Mucosa of descending colon (tissue), 3 donors: Measurements from ENCODE around the gene THAP3. TPM values are rescaled to one million over a fixed set of nuclear protein-coding genes. Genes with fewer than 3 reads are reported as not detected.

Experiments
- ATAC-seq: fragments of 200-7000 bp; cut with Tn5 transposase; one replicate; pipeline ENCODE4 v1.9.1; 2020; ENCODE audit warnings: mild to moderate bottlenecking, moderate library complexity
- DNase-seq, 3 donors: peaks; one replicate each; pipeline ENCODE4 v3.0.0-alpha.2; 2020
- H3K36me3 ChIP-seq: fragments of 200-600 bp; one replicate; pipeline ENCODE4 v1.8.0; 2021; ENCODE audit warnings: low read depth, mild to moderate bottlenecking
- H3K4me1 ChIP-seq: fragments of 200-600 bp; one replicate; pipeline ENCODE4 v1.8.0; 2021; ENCODE audit warnings: low read depth, mild to moderate bottlenecking
- H3K4me3 ChIP-seq: fragments of 200-600 bp; one replicate; pipeline ENCODE4 v1.8.0; 2021; ENCODE audit warnings: mild to moderate bottlenecking
- H3K9me3 ChIP-seq: fragments of 200-600 bp; one replicate; pipeline ENCODE4 v1.8.0; 2021; ENCODE audit warnings: mild to moderate bottlenecking
- intact Hi-C, 2 donors: fragments of 100-400 bp; cut with DNase I in 1 of 2; cut with micrococcal nuclease in 1 of 2; formaldehyde crosslinking; loops; one replicate each; pipeline versions ENCODE4 v1.11.0 to v1.11.1; 2022; cut with DNase I, micrococcal nuclease
- total RNA-seq, 3 donors: library from RNA; stranded (reverse); fragmentation: NEBNext Ultra II Directional in 2 of 3; extraction: Animal tissue kit (Norgen Biotek cat#: 25700) in 2 of 3; gene quantifications; one replicate each; pipeline versions ENCODE4 v1.2.1 to v1.2.4, GENCODE V29; 2021 to 2023
- TF ChIP-seq, protein P1 (sequence below): fragments of 200-600 bp; IDR thresholded peaks from one replicate; pipeline ENCODE4 v1.8.0; 2022; ENCODE audit warnings: antibody characterized with exemption, mild to moderate bottlenecking
- donor health status: DM: no; HTN: no; CAD: no; lungs with moderate emphysema.
- donor health status: DM: no; HTN: no; CAD: no.
- donor health status: DM: no; HTN: yes; CAD: no.

The THAP3 gene
- total RNA-seq, 3 donors from 2014 or later = 8.5 to 19.4 (median 13.7) TPM

DNA sequence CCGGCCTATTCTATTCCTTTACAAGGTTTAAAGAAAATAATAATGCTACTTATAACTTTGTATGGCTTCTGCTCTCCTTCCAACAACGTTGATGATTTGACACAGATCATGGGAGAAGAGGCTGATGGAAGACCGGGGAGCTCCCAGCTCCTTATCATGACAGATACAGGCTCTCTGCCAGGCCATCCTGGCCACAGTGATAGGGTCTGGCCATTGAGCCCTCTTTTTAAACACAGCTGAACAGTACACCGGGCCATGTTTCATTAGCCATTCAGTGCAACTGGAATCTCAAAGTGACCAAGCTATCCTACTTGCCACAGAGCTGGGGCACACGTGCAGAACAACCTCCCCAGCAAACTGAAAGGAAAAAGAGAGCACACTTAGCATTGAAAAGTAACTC lies 42.0 kb downstream of the THAP3 start:
- H3K36me3 ChIP-seq = peaks cover 5% of the 10 kb centered on the region
- intact Hi-C loops = no loop called here
- no peaks in the 10 kb centered on the region for H3K9me3 ChIP-seq
- ATAC-seq = no peak
- H3K4me3 ChIP-seq = no peak overlapping the region
- no peak for DNase-seq
- H3K4me1 ChIP-seq = no peaks in the 10 kb centered on the region
- TF ChIP-seq, protein P1, sequence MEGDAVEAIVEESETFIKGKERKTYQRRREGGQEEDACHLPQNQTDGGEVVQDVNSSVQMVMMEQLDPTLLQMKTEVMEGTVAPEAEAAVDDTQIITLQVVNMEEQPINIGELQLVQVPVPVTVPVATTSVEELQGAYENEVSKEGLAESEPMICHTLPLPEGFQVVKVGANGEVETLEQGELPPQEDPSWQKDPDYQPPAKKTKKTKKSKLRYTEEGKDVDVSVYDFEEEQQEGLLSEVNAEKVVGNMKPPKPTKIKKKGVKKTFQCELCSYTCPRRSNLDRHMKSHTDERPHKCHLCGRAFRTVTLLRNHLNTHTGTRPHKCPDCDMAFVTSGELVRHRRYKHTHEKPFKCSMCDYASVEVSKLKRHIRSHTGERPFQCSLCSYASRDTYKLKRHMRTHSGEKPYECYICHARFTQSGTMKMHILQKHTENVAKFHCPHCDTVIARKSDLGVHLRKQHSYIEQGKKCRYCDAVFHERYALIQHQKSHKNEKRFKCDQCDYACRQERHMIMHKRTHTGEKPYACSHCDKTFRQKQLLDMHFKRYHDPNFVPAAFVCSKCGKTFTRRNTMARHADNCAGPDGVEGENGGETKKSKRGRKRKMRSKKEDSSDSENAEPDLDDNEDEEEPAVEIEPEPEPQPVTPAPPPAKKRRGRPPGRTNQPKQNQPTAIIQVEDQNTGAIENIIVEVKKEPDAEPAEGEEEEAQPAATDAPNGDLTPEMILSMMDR = no peak

DNA sequence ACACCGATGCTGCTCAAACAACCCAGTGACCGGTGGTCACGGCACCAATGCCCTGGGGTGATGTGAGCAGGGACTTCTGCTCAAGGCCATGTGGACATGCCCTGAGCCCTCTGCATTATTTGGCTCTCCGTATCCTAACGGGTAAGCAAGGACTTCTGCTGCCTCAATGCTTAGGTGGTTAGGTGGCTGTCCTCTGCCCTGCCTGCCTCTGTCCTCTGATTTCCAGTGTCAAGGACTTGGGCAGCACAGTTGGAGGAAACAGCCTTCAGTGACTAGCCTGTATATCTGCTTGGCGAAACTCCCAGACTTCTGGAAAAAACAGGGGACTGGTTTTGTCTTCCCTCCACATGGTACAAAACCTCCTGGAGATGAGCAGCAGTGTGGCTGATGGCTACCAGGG lies 42.5 kb downstream of the THAP3 start:
- intact Hi-C loops = no loop called here
- TF ChIP-seq, protein P1 = no peak
- no peak for DNase-seq
- Histone ChIP-seq H3K9me3 (no peaks in the 10 kb centered on the region), H3K36me3 (peaks cover 5% of the 10 kb centered on the region), H3K4me1 (no peaks in the 10 kb centered on the region), H3K4me3 (no peak overlapping the region)
- no peak for ATAC-seq

DNA sequence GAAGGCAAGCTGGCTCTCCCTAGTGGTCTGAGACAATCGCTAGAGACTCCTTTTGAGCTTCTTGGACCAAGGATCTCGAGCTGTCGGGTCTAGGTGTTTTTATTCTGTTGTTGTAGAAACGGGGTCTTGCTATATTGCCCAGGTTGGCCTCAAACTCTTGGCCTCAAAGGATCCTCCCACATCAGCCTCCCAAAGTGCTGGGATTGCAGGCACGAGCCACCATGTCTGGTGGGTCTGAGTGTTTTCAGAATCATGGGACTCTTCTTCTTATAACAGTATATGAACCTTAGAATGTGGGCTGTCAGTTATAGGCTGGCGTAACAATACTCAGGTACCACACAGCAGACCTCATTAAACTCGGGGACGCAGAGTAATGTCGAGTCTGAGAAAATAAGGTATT lies 43.8 kb downstream of the THAP3 start:
- Histone ChIP-seq H3K4me3 (no peak overlapping the region), H3K36me3 (peaks cover 5% of the 10 kb centered on the region), H3K4me1 (no peaks in the 10 kb centered on the region), H3K9me3 (no peaks in the 10 kb centered on the region)
- intact Hi-C loops = no loop called here
- ATAC-seq (no peak), DNase-seq (no peak)
- TF ChIP-seq, protein P1 = no peak

DNA sequence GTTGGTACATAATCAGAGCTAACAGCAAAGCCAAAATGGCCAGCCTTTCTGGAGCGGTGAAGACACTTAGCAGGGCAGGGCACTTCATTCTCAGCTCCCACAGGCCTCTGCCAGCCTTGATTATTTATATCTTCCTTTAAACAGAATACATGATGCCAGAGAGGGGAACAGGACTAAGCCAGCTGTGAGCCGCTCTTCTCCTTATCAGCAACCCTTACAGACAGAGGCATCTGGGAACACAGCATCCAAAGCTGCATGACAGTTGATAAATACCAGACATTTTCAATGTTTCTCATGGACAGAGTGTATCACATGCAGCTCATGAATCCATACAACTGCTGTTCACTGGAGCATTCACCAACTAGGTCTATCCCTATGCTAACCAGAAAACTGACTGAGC lies 47.9 kb downstream of the THAP3 start:
- TF ChIP-seq, protein P1 = no peak
- ATAC-seq (no peak), DNase-seq (no peak)
- peaks cover 2% of the 10 kb centered on the region for H3K4me1 ChIP-seq
- no peaks in the 10 kb centered on the region for H3K36me3 ChIP-seq
- H3K9me3 ChIP-seq = no peaks in the 10 kb centered on the region
- intact Hi-C loops = no loop called here
- H3K4me3 ChIP-seq = no peak overlapping the region

DNA sequence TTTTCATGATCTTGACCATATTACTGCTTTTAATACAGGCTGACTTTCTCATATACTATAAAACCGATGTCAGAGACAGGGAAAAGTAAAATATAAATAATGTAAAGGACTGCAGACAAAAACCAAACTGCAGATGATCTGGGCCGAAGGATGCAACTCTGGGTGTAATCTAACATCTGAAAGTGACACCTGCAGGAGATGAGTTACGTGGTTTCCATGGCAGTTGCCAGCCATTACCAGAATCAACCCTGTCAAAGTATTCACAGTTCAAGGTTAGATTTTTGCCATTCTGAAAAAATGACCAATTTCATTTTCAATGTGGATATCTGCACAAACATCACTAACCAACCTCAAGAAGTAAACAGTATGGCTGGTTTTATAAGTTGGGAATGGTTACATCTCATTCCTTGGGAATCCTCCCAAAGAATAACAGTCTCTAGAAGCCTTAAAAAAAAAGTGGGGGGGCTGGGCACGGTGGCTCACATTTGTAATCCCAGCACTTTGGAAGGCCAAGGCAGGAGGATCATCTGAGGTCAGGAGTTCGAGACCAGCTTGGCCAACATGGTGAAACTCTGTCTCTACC lies 49.2 kb downstream of the THAP3 start:
- intact Hi-C loops = no loop called here
- Histone ChIP-seq H3K4me3 (no peak overlapping the region), H3K9me3 (no peaks in the 10 kb centered on the region), H3K36me3 (no peaks in the 10 kb centered on the region), H3K4me1 (peaks cover 2% of the 10 kb centered on the region)
- TF ChIP-seq, protein P1 = no peak
- no peak for ATAC-seq
- no peak for DNase-seq

DNA sequence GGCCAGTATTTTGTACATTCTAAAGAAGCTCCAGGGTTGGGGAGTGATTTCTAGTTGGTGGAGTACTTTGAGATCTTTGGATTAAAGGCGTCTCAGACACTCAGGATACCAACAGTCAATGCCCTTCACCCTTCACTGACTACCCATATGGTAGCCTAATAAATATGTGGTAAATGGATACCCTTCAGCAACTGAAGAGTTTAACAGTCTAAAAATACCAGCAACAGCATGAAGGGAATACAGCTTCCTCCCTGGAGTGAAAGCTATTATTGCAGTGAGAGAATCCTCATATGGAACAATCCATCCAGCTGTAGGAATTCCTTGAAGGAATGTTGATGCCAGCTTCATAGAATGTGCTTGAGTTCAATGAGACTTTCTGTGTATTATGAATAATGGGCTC lies 50.1 kb downstream of the THAP3 start:
- no peak overlapping the region for H3K4me3 ChIP-seq
- no peak for ATAC-seq

More for the DNA sequence above, 50.1 kb downstream of the THAP3 start:
- intact Hi-C loops = no loop called here
- Histone ChIP-seq H3K4me1 (peaks cover 2% of the 10 kb centered on the region), H3K36me3 (no peaks in the 10 kb centered on the region), H3K9me3 (no peaks in the 10 kb centered on the region)
- DNase-seq = no peak
- TF ChIP-seq, protein P1 = no peak
